Measurements from ENCODE around the gene APP. TPM values are rescaled to one million over a fixed set of nuclear protein-coding genes. Genes with fewer than 3 reads are reported as not detected.
"Not testable (repeated sequence)": the region's sequence is repeated elsewhere in the genome, so short reads cannot be mapped to it uniquely, and the experiment has no call there.

The APP gene
- total RNA-seq, 1 experiment from 2014 or later = 75.9 TPM

DNA sequence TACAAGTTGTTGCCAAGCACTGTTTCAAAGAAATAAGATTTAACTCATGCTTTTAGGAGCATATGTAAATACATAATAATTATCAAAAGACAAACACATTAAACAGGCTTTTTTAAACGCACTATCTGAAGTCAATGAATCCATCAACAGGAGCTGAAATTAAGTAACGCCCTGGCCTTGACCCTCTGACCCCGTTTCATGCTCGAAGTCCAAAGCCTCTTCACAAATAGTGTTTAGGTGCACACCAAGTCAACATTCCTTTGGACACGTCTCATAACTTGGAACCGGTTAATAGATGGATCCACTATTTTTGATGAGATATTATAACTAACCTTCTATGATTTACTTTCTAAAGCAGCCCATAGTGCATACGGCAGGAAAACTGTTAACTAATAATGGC, 226.5 kb downstream of the APP start:
- no peak for DNase-seq (ENCODE audit: low read depth)

DNA sequence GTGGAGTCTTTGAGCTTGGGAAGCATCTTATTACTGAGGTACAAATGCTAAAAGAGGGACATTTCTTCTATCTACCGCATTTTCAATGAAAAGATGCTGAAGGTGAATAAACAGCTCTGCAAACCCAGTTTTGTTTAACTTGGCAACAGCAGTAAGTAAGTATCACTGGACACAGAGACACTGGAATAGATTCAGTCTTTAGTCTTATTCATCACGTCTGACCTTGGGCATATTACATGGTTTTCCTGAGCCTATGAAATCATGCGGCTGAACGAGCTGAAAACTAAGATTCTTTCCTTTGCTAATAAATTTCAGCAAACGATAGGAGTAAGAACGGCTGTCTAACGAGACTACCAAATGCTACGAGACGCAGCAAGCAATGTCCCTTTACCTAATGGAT, 228.4 kb downstream of the APP start:
- no peak for DNase-seq (ENCODE audit: low read depth)

DNA sequence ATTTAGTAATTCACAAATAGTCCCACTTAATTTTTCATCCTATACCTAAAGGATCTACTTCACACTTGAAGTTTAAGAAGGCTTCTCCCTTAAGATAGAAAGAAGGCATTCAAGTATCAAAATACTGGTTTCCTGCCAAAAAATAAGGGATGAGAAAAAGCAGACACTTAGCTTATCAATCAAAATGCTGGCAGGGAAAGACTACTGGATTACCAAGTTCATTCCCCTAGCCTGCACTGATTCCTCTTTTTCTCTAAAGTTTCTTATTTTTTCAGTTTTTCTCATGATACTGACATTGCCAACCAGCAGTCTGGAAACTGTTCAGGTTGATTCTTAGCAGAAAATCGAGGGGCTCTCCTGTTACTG, 231.2 kb downstream of the APP start:
- no peak for DNase-seq (ENCODE audit: low read depth)

DNA sequence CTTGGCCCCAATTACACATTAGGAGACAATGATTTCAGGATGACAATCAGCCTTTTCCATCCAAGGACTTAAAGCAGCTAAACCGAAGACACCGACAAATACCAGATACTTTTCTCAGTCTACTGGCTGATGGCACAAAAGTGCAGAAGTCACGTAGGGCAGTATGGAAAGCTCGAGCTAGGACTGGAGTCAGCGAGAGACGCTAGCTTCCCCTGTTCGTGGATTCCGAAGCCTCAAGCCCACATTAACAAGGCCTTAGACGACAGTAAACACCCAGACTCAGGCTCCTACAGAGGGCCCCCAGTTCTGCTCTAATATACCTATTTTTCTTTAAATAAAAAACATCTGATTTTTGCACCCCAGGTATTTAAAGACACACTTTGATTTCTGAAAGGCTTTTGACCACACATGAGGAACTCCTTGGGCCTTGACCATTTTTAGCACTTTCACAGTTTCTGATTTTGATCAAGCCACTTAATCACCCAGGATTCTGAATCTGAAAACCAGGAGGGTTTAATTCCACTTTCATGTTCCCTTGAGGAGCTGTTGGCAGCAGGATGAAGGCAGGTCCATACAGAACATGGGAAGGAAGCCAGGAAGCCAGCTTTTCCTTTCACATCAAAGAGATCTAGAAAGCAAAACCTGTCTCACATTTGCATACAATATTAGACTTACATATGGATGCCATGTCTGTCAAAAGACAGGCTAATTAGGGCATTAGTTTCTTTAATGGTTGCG, 231.7 kb downstream of the APP start:
- no peak for DNase-seq (ENCODE audit: low read depth)

DNA sequence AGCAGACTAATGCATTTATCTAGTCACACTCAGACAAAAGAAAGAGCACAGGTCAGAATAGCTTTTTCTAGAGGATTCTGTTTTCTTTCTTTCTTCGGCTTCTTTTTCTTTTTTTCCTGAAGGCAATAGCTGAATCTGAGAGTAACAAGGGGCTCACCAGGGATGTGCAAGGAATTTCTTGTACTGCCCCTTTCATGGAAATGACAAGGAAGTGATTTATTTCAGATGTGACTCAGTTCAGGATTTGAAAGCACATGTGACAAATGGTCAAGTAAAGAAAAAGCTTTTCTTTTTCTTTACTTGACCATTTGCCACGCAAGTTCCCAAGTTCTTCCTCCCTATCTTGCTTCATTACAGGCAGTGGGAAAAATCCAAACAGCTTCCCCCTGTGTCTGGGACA, 233.8 kb downstream of the APP start:
- DNase-seq (ENCODE audit: low read depth) = peak; percentile 46

DNA sequence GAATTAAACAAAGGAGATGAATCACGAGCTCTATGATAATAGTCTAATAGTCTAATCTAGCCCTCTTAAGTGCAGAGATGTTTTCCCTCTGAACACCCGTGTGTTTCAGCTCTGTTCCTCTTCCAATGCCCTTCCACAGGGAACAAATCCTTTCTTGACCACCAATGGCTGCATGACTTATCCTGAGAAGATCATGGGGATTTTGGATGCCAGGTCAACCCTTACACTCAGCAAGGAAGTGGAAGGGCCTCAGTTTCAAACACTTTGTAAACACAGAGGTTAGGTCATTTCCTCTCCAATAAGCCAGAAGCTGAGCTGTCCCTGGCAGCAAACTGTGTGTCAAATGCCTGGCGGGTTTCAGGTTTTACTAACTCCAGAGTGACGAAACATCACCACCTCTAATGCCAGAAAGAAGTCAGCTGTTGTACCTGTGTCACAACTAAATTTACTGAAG, 235.8 kb downstream of the APP start:
- peak; percentile 76 for DNase-seq (ENCODE audit: low read depth)

DNA sequence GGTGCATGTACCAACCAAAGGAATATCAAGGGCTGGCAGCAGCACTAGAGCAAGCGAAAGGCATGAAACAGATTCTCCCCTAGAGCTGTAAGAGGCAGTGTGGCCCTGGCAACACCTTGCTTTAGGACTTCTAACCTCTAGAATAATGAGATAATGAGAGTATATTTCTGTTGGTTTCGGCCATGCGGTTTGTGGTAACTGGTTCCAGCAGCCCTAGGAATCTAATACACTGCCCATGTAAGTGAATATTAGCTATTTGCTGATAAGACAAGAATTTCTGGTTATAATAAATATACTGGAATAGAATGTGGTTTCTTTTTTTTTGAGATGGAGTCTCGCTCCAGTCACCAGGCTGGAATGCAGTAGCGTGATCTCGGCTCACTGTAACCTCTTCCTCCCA, 236.4 kb downstream of the APP start:
- DNase-seq (ENCODE audit: low read depth) = peak; percentile 16

DNA sequence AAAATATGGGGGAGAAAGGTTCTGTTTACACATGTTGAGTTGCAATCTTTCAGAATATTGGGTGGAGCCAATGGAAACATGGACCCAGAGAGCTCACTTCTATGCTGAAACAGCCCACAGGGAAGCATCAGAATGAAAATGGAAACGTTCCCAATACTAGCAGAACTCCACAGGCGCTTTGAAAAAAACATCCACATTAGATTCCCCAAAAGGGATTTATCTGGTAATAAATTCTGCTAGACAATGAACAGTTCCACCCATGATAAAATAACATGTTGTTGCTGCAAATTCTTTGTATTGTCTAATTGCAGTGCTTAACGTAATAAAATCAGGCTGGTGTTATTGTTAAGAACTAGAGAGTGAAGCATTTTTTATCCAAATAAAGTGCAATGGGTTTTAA, 238.8 kb downstream of the APP start:
- no peak for DNase-seq (ENCODE audit: low read depth)

DNA sequence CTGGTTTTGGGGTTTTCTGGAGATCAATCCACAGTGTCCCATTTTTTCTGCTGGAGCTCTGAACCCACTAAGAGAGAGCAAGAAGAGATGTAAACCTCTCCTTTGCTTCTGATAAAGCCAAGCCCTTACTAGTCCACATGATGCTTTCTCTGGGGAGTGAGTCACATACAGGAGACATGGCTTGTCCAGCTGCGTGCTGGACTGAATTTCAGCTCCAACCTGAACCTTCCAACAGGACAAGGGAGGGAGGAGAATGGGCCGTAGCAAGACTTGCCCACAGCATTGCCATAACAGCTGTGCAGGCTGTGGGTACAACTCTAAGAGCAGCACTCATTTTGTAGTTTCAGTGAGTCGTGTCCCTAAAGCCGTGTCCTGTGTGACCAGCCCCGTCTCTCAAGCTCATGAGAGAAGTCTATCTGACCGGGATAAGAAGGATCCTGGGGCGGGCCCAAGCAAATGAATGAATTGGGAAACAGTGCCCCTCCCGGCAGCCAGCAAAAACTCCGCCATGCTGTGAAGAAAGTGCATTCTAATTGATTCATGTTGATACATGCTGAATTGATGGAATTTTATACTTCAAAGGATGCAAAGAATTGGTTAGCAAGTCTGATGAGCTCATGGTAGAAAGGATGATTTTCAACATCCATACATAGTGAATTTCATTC, 240.6 kb downstream of the APP start:
- DNase-seq (ENCODE audit: low read depth) = peak; percentile 53

DNA sequence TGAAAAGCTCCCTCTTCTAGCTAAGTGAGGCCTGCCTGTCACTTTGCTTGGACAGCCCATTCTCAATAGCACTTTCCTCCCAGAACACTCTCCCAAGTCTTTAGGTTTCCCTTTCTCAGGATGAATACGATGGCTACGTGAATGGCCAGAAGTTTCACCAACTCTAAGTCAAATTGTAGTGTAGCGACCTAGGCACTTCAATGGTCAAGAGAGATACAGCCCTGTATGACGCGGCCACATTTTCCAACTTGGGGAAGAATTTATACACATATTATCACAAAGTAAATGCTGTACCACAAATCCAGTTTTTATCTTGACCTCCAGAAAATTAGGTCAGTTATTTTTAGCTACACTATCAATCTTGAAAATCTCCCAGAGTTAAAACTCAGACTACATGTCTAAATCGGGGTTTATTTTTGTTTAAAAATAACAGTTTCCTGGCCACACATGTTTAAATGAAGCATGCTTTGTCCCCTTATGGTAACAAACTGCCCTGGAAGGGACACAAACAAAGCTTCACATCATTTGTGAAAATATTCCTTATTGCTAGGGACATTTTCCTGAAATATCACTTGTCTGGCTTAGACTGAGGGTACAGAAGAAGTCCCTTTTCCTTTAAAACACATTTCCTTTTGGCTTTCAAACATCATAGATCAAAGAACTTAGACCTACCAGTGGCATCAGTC, 243.2 kb downstream of the APP start:
- no peak for DNase-seq (ENCODE audit: low read depth)

DNA sequence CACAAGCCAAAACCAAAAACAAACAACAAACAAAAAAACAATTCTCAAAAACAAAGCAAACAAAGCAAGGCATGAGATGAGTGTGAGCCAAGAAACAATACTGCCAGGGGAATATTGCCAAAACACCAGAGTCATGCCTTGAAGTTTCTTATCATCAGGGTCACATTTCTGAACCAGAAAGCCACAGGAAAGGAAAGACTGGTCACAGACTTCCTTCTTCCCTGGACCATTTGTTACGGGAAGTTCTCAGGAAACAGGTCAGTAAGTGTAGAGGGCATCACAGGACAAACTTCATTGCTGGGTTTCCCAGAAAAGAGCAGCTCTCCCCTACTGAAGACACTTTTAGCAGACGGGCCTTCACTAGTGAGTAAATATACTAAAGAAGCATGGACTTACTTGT, 244.6 kb downstream of the APP start:
- DNase-seq (ENCODE audit: low read depth) = peak; percentile 21

DNA sequence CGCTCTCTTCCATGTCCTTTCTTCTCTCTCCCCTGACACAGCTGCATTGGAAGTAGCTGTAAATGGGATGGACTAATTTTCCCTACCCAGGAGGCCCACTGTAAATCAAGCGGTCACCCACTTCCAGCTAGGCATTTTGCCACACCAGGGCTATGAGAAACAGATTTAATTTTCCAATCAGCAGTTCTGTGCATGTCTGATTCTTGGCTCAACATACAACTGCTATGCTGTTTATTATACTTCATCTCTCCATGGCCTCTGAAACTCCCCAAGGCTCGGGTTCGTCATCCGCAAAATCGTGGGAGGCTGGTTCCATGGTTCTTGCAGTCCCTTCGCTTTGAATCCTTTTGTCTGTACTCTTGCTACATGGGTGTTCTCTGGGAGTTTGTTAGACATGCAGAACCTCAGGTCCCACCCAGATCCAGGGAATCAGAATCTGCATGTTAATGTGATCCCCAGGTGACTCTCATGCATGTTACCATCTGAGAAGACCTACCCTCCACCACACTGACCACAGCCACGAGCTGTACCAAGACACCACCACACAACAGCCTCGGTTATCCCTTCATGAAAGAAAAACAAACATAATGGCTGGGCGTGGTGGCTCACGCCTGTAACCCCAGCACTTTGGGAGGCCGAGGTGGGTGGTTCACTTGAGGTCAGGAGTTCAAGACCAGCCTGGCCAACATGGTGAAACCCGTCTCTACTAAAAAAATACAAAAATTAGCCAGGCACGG, 245.3 kb downstream of the APP start:
- DNase-seq (ENCODE audit: low read depth) = no peak

DNA sequence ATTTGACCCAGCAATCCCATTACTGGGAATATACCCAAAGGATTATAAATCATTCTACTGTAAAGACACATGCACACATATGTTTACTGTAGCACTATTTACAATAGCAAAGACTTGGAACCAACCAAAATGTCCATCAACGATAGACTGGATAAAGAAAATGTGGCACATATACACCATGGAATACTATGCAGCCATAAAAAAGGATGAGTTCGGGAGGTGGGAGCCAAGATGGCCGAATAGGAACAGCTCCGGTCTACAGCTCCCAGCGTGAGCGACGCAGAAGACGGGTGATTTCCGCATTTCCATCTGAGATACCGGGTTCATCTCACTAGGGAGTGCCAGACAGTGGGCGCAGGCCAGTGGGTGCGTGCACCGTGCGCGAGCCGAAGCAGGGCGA, 252.4 kb downstream of the APP start:
- DNase-seq (ENCODE audit: low read depth) = not testable (repeated sequence)

DNA sequence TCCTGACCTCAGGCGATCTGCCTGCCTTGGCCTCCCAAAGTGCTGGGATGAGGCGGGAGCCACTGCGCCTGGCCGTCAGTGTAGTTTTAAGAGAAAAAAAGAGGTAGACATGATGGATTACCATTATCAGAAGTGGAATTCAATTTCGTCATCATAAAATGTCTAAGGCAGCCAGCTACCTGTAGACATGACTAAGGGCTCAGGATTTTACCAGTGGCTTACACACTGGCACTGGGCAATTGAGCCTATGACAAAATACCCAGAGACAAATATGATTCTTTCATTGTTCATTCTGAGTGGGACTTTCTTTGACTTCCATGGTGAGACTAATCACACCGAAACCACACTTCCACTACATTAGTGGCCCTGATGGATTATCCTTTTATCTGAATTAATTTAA, 254.3 kb downstream of the APP start:
- DNase-seq (ENCODE audit: low read depth) = no peak

DNA sequence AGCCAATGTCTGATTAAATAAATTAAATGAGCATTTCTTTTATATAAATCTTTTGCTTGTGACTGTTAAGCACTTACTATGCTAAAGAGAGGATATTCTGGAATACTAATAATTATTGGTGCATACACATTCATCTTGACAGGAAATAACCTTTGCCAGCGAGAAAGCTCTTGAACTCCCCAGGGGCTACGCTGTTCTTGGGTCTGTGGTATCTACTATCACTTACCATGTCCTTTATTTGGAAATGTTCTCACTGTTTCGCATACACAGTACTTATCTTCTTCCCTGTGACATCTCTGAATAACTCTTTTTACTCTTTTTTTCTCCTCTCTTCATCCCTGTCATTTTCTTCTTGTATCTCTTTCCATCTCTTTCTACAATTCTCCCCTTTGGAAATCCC, 257.1 kb downstream of the APP start:
- no peak for DNase-seq (ENCODE audit: low read depth)

DNA sequence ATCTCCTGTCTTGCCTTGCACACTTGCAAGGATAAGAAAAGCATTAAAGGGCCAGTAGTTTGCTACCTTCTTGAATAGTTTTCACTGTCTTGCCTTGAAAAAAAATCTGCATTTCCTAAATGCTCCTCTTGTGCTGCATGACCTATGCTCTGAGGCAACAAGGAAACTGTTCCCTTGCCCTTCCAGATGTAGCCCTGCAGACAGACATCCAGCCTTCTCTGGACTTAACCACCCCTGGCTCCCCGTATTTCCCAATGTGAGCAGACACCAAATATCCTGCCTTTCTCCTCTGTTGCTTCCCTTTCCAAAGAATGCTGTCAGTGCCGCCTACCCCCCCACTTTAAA, 258.2 kb downstream of the APP start:
- DNase-seq (ENCODE audit: low read depth) = peak; percentile 2

DNA sequence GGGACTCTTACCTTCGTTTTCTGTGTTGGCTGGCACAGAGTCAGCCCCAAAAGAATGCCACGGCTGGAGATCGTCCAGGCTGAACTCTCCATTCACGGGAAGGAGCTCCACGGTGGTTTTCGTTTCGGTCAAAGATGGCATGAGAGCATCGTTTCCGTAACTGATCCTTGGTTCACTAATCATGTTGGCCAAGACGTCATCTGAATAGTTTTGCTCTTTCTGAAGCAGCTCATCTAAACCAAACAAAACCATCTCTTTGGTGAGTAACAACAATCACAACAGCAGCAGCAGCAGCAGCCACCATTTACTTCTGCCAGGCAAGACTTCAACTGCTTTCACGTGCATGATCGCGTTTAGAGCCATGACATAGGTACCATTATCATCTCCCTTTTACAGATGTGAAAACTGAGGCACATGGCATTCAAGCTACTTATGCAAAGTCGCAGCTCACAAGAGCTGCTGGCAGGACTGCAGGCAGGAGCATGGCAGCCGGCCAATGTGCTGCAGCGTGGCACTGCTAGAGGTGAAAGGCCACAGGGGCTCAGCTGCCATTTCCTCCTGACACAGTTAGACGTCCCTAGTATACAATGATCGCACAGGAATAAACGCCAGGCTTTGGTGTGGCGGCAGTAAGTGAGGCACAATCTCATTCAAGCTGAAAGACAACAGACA, 258.7 kb downstream of the APP start:
- DNase-seq (ENCODE audit: low read depth) = peak; percentile 7

DNA sequence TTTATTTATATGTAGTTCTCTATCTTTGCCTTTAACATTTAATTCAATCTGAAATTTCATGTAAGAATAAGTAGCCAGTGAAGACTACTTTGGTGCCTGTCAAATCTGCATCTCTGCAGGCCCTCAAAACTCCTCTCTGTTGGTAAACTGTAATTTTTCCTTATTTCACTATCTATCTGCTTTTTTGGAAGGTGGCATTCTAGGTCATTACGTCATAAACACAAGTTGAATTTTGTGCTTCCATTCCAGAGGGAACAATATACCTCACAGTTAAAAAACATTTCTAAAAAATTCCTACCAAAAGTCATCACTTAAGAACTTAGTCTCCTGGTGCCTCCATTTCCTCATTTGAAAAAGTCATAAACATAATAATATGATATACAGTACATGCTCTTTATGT, 259.8 kb downstream of the APP start:
- DNase-seq (ENCODE audit: low read depth) = no peak

DNA sequence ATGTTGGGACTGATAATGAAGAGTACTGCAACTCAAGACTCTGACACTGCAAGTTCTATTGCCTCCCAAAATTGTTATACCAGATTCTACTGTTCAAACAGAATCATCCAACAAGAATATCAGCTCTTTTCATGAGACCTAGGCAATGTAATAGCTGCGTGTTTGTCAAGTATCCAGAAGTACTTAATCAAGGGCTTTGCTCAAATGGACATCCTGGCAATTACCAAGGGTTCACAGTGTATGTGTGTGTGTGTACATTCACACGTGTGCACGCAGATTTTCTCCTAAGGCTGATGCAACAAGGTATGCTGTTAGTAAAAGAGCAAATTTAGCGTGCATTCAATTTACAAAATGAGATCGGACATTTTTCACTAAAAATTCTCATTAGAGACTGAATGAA, 261.2 kb downstream of the APP start:
- DNase-seq (ENCODE audit: low read depth) = no peak

DNA sequence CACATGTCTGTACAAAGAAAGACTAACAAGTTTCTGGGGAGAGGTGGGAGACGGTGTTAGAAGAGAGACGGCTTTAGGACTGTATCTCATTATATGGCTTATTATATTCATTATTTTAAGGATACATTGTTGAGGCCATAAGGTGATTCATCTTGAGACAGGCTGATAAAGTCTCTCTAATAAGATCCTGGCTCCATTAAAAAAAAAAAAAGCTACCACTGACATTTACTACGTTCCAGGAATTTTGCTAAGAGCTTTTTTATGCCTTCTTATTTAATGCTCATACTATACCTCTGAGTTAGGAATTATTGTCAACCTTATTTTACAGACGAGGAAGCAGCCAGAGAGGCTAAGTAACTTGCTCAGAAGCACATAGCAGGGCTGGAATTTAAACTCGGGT, 262.1 kb downstream of the APP start:
- no peak for DNase-seq (ENCODE audit: low read depth)

DNA sequence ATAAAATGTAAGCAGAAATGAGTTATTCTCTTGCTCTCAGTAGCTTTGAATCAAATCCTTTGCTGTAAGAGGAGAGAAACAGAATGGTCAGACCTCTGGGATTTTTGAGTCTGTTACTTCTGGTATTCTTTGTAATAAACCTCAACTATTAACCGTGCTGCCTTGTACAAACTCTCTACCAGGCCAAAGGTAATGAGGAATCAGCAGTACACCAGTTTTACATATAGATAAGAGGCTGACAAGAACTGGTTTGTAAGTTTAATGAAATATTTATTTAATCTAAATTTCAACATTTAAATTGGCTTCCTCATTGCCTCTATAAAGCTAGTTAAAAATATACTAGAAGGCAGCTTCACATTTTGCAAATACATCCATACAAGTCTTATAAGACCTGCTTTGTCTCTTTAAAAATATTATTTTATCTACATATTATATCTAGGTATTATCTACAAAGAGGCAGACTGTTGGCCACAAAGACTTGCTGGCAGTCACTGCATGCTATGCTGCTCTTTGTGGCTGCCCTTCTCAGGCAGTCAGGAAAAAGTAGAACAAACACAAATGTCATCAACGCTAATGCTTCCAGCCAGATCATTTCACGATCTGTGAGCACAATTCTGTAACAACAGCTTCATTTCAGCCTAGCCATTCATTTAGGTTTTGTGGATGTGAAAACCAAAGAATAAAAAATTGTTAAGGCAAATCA, 262.8 kb downstream of the APP start:
- DNase-seq (ENCODE audit: low read depth) = no peak
